Heart left ventricle (tissue), 13 donors: ENCODE results near the gene KRTAP4-16.

ENCODE experiments used
- CTCF ChIP-seq, 12 donors: fragments of 200-600 bp; sonication (generic) in 4 of 12; IDR thresholded peaks; one replicate each; pipeline versions ENCODE4 v1.5.0 to v1.8.0; 2018 to 2022; ENCODE audit warnings: antibody characterized with exemption in 12 of 12, mild to moderate bottlenecking in 5 of 12
- POLR2A ChIP-seq, 2 donors: fragments of 450-650 bp; IDR thresholded peaks; one replicate each; pipeline ENCODE4 v1.6.1; 2017; ENCODE audit warnings: antibody characterized with exemption in 2 of 2, mild to moderate bottlenecking in 2 of 2, moderate library complexity in 2 of 2
- donor health status: ischemic (EF 13 %, LVEDD 7.1; RV severe dilation, severe dysfunction).
- donor health status: DM: no; HTN: yes; CAD: no.
- donor health status: DM: no; HTN: no; CAD: no.
- donor health status: ischemic (EF 25% LVEDD 6.9; RV normal size, moderate dysfunction).
- donor health status: ischemic (EF 25% LVEDD 5.7; RV mildly dilated, moderate dysfunction).
- donor health status: ischemic (EF 35%, LVEDD 5.7; RV mildly dilated, moderate dysfunction).
- donor health status: nonischemic (EF 11% LVEDD 7.7; RV severe dilation, severe dysfunction).
- donor health status: DM: yes; HTN: yes; CAD: no.
- donor health status: PGD.
- donor health status: ischemic (EF 29% LVEDD 5.4; RV normal size, mild dysfunction).
- donor health status: nonischemic (EF 23%, LVEDD 6.1; RV moderate dilation, normal function).

- TF ChIP-seq CTCF (IDR thresholded peaks at IDR 0.05) (no peak), POLR2A (IDR thresholded peaks at IDR 0.05) (no peak)
Observed at GRCh38 chr17:41107941-41108450, 6.0 kb upstream of the KRTAP4-16 start.
